Activated CD8-positive, alpha-beta memory T cell treated with anti-CD3 and anti-CD28 coated beads for 48 hours (primary cell): ENCODE results near the gene XRCC1.
A peak's percentile ranks its signal among the peaks of the same experiment; 100 is the strongest.

Experiments used
- DNase-seq, 3 experiments: peaks; one replicate each; pipeline ENCODE4 v3.0.0-alpha.2; 2020; ENCODE audit warnings: low read depth in 2 of 3, low spot score in 2 of 3

XRCC1 gene, protein sequence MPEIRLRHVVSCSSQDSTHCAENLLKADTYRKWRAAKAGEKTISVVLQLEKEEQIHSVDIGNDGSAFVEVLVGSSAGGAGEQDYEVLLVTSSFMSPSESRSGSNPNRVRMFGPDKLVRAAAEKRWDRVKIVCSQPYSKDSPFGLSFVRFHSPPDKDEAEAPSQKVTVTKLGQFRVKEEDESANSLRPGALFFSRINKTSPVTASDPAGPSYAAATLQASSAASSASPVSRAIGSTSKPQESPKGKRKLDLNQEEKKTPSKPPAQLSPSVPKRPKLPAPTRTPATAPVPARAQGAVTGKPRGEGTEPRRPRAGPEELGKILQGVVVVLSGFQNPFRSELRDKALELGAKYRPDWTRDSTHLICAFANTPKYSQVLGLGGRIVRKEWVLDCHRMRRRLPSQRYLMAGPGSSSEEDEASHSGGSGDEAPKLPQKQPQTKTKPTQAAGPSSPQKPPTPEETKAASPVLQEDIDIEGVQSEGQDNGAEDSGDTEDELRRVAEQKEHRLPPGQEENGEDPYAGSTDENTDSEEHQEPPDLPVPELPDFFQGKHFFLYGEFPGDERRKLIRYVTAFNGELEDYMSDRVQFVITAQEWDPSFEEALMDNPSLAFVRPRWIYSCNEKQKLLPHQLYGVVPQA

DNA sequence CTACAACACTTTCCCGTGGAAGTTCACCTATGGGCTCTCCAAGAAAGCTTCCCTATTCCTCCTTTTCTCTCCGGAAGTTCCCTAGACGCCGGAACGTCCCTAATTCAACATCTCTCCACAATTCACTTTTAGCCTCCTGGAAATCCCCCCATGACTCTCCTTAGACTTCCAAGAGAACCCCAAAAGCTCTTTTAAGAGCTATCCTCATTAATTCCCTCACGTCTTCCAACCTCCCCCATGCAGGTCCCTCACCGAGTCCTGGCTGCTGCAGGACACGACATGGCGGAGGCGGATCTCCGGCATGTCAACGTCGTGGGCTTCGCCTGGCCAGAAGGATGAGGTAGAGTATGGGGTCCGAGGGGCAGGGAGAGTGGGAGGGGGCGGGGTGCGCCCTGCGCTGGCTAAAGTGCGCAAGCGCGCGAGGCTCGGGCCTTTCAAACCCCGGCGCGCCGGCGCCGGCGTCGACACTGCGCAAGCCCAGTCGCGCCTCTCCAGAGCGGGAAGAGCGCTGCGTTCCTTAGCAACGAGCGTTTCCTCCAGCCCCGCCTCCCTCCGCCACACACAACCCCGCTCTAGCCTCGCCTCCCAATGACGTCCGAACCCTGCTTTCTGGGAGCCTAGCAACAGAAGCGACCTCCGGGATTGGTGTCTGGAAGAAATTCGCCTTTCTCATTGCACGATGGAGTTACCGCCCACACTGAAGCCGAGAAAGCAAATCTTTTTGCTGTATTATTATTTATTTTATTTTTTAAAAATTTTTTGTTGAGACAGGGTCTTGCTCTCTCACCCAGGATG, at the start of gene XRCC1, which contains the start of gene PINLYP:
XRCC1 (minus strand) TSS at position 372 of the 795 bp plus-strand sequence; CDS start at position 303, 69 bp downstream.
PINLYP (plus strand) TSS at position 646 of the 795 bp plus-strand sequence. CDS start 1,391 bp downstream, outside the sequence.
- peak; percentile 83 to 92 (median 90) for DNase-seq

DNA sequence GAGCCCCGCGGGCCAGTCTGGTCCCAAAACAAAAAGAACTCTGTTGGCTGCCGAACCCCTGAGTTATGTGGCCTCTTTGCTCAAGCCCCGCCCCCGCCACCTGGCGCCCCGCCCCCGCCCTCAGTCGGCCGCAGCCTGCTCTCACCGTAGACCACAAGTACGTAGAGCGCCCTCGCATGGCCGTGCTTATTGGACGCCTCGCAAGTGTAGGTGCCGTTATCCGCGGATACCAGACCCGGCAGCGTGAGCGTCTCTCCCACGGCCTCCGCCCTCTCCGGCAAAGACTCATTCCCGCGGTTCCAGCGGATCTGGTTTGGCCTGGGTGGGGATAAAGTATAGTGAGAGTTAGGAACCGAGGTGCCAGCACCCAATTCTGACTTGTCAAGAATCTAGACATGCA, 49.6 kb upstream of the XRCC1 start:
- DNase-seq = peak; percentile 53 to 71 (median 61)

DNA sequence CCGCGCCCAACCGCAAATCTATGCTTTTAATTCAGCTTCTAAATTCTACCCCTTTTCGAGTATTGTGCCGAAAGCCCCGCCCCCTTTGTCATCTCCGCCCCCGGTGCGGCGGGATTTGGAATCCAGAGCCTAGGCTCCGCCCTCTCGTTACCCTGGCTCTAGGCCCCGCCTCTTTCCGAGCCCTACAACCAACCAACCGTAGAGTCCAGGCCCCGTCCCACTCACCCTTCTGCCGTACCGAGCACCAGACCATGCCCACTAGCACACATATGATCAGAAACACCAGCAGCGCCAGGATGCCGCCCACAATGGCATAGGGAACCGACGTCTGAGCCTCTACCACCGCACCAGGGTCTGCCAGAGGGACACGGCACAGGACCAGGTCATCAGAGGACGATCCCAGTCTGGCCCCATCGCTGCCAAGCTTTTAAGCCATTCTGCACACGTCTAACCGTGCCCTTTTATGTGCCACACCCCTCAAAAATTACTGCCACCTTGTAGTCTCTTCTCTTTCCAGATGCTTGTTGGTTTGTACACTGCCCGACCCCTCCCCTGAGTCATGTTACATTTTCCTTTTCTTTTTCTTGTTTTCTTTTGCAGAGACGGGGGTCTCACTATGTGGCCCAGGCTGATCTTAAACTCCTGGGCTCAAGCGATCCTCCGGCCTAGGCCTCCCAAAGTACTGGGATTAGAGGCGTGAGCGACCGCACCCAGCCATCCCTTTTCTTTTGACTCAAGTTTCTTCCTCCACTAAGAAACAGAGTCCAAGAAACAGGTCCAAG, 48.8 kb upstream of the XRCC1 start:
- DNase-seq = no peak

DNA sequence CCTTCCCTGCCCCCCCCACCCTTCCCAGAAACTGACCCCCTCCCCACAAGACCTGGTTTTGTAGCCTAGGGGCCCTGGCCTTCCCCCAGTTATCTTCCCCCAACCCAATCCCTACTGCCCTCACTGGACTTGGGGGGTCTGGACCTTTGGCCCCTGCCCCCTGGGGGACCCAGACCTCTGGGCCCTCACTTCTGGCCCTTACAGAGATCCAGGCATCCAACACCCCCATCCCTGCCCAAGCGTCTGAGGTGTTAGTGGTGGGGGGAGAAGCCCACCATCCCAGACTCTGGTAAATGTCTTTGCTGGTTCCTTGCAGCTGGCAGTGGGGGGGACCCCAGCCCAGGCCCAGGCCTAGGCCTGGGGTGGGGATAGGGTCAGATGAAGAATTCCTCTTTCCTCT, 47.6 kb upstream of the XRCC1 start:
- no peak for DNase-seq

DNA sequence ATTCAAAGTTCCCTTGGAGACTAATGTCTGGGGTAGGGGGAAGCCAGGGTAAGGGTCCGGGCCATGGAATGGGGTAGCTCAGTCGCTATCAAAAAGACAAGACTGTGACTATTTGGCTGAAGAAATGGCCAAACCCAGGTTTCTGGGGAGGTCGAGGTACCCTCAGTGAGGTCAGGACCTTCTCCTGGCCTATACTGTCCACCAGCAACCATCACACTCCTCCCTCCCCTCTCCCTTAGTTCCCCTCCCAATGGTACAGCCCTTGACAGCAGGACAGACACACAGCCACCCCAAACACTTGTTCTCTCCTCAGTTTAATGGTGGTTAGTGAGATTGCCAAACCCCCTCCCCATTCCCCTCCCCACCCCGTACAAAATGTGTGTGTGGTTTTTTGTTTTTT, 46.7 kb upstream of the XRCC1 start:
- DNase-seq = no peak

DNA sequence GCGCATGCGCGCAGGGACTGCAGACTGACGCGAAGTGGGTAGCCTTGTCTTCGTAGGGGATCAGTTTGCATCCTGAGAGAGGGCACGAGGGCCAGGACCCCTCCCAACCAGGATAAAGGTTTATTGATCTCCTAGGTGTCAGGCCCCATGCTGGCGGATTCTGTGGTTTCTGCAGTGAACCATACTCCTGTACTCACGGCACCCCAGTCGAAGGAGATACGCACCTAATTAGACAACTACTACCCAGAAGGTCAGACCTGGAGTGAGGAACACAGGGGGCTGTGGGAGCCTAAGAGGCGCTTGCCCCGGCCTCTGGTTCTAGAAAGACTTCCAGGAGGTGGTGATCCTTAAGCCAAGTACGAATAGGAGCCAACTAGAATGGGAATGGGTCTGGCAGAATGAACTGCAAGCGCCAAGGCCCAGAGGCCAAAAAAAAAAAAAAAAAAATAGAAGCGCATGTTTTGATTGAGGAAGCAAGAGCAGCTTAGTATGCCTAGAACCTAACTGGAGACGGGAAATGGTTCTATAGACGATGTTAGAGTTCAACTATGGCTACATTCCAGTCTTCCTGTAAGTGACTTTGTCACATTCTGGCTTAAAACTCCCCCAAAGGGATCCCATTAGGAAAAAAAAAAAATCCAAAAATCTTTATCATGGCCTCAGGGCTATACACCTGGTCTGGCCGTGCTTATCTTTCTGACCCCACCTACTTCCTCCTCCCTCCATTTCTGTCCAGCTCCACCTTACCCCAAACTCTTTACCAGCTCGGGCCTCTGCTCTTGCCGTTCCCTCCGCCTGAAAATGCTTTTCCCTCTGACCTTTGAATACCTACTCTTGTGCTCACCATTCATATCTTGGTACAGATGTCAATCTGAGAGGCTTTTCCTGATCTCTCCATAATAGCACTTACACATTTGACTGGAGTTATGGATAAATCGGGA, 45.0 kb upstream of the XRCC1 start:
- no peak for DNase-seq

DNA sequence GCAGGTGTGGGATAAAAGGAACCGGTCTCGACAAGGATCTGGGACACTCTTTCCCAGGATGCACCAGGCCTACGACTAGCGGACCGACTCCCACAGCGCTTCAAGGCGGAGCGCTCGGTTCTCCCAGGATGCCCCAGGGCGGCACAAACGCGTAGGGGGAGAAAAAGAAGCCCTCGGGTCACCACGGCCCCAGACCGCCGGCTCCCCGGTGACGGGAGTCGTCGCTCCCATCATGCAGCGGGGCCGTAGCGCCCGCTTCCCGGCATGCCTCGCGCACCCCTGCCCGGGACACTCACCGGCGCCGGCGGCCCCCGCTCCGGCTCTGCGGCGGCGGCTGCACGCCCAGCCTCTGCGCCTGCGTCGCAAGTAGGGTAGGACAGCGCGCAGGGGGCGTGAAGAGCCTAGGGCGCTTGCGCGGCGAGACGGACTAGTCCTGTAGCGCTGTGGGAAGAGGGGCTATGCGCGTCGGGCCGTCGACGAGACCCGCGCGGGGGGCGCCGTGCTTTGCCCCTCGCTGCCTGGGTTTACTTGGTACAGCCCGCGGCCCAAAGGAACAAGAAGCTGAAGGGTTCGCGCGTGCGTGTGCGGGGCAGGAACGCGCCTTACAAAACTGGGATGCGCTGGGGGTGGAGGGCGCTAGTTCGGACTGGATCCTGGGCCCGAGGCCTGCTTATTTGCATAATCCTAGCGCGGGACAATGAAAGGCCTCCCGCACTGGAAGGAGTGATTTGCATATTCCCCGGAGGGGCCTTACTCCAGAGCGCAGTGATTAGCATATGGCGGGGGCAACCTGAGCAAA, 44.1 kb upstream of the XRCC1 start, which contains the start of gene ZNF428:
ZNF428 (minus strand) TSS at position 368 of the 799 bp plus-strand sequence. CDS start 5,325 bp downstream, outside the sequence.
- DNase-seq = peak; percentile 65 to 79 (median 78)

DNA sequence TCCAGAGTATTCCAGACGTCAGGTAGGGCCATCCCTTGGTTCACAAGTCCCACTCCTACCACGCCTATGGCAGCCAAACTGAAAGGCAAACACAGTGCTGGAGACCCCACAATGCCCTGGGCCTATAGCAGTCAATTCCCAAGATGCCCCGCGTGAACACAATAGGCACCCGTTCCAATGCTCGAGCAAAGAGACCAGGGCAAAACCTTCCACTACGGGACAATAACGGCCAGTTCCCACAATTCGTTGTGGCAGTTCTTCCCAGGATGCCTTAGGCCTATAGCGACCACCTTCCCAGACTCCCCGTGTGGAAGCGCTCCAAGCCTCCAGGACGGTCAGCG, 43.6 kb upstream of the XRCC1 start:
- no peak for DNase-seq

DNA sequence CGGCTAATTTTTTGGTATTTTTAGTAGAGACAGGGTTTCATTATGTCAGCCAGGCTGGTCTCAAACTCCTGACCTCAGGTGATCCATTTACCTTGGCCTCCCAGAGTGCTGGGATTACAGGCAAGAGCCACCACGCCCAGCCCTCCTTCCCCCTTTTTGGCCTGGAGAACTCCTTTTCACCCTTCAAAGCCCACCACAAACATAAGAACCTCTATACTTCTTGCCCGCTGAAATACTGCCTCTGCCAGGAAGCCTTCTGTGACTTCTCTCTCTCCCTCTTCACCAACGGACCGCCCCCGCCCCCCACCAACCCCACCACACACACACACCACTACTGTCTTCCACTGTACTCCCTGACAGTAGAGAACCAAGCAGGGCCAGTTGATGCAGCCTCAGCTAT, 41.6 kb upstream of the XRCC1 start:
- no peak for DNase-seq

DNA sequence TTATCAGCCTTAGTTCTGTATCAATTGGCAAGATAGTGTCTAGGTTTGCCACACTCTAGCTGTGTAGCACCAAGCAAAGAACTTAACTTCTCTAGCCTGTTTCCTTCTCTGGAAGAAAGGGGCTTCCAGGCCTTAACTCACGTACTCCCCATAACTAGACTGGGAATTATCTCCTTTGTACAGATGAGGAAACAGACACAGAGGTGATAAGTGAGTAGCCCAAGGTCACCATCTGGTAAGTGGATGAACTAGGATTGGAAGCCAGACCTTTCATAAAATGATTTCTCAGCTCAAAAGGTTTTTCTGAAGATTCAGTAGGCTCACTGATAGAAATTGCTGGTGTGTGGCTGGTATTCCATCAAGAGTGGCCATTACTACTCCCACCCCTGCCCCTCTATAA, 41.0 kb upstream of the XRCC1 start:
- DNase-seq = no peak

DNA sequence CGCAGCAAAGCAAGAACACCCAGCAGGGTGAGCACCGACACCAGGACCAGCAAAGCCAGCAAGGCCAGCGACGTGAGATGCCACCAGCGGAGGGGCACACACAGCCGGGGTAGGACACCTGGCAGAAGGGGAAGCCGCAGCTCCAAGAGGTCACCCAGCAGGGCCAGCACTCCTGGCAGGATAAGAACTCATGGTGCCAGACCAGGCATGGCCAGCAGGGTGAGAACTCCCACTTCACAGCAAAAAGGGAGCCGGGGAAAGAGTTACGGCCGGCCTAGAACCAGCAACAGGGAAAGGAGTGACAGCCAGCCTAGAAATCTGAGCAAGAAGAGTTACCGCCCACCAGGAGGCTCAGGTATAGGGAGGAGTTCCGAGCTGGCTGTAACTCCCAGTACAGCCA, 37.0 kb upstream of the XRCC1 start:
- no peak for DNase-seq

DNA sequence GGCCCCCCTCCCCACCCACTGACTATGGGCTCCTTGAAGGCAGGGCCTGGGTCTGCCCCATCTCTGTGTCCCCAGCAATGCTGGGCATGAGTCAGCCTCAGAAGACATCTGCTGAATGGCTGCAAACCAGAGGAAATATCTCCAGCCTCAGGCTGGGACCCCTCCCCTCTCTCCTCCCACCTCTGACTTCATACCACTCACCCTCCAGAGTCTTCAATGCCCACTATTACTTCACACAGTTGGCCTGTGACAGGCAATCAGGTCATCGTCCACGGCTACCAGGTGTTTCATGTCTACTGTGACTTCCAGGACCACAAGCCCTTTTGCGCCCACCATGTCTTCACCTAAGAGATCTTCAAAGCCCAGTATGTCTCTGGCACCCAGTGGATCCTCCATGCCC, 36.5 kb upstream of the XRCC1 start, which contains the start of gene SRRM5:
SRRM5 (plus strand) TSS at position 301 of the 400 bp plus-strand sequence; CDS start at position 335, 34 bp downstream.
- DNase-seq = no peak

DNA sequence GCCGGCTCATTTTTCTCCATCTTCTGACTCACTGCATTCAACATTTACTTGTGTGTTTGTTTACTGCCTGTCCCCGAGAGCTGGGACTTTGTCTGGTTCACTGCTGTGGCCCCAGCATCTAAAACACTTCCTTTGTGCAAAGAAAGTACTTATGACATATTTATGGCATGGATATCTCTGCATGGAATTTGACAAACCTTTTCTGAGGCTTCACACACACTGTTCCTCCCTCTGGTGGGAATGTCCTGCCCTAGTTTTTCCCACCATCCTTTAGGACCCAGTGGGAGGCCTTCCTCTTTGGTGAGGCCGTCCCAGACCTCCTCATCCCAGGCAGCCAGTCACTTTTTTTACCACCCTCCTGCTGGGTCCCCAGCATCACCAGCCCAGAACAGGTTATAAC, 35.2 kb upstream of the XRCC1 start:
- DNase-seq = no peak

DNA sequence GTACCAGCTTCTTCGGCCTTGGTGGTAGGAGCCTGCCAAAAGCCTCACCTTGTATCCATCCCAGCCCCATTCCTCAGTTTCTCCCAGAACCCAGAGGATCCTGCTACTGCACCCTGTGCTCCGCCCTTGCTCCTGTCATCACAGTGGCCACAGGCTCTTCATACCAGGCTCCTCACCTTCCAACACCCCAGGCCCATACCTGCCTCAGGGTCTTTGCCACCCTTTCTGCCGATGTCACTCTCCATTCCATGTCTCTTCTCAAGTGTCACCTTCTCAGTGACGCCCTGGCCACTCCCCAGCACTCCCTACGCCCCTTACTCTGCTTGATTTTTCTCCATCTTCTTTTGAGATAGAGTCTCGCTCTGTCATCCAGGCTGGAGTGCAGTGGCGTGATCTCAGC, 34.5 kb upstream of the XRCC1 start:
- DNase-seq = no peak

DNA sequence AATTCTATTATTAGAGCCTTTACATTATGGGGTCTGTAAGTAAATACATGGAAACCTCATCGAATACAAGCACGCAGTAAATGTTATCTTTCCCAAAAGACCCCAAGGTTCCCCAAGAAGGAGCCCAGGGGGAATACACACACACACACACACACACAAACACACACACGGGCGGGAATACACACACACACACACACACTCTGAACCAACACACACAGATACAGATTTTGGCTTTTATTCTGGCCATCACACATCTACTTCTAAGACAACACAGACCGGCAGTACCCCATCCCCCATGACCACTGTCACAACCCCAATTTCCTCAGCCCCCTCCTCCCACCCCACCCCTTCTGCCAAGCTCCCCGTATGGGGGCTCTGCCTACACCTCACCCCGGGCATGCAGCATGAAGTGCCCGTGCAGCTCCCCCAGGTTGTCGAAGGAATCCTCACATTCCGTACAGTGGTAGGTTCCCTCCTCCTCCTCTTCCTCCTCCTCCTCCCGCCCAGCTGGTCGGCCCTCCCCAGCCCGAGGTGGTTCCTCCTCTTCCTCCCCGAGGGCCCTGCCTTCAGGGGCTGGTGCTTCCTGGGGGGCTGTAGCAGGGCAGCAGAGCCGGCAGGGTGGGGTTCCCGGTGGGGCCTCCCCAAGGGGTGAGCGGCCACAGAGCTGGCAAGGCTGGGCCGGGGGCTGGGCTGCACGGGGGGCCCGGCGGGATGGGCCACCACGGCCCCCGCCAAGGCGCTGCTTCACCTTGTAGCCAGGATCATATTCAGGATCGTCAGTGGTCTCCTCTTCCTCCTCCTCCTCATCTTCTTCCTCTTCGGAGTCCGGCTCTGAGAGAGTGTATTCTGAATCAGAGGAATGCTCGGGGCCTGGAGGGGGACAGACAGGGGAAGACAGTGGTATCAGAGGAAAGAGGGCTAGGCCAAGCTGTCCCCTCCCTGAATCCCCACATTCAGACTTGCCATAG, 32.2 kb upstream of the XRCC1 start:
- DNase-seq = no peak

DNA sequence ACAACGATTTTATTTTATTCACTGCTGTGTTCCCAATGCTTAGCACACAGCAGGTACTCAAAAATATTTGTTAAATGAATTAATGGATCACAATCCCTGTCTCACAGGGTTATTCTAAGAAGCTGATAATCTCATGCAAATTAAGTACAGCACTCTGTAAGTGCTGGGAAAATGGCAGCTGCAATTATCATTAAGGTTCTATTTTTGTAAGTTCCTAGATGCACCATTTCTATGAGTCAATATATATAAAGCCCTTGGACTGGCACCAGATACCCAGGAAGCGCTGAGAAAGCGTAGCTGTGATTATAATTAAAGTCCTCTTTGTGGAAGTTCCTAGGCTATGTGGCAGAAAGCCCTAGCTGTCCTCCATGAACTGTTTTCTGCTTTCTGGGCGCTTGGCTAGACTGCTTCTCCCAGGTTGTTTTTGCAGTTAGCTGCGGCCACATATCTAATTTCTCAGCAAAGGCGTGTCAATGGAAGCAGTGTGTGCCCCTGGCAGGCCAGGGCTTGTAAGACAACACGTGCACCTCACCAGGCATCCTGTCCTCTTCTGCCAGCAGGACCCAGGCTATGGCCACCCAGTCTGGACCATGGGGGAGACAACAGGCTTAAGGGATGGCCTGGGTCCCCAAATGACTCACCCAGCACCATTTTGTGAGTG, 31.4 kb upstream of the XRCC1 start:
- no peak for DNase-seq

DNA sequence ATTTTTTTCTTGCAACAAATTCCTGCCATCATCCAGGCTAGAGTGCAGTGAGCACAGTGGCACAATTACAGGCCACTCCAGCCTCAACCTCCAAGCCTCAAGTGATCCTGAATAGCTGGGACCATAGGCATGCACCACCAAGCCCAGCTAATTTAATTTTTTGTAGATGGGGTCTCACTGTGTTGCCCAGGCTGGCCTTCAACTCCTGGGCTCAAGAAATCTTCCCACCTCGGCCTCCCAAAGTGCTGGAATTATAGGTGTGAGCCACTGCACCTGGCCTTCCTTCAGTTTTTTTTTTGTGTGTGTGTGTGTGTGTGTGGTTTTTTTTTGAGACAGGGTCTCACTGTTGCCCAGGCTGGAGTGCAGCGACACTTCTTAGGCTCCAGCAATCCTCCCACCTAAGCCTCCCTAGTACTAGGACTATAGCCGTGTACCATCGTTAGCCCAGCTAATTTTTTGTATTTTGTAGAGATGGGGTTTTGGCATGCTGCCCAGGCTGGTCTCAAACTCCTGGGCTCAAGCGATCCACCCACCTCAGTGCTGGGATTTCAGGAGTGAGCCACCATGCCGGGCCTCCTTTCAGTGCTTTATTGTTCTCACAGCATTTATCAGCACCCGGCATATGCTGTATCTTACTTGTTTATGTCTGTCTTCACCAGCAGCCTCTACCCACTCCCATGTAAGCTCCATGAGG, 30.7 kb upstream of the XRCC1 start:
- no peak for DNase-seq
